GM12878 (cell line): ENCODE results near the gene WSCD1. TPM values are rescaled to one million over a fixed set of nuclear protein-coding genes. Genes with fewer than 3 reads are reported as not detected.

Experiments
- ATAC-seq: fragments of 200-7000 bp; cut with Tn5 transposase; 3 replicates; pipeline ENCODE4 v1.9.1; 2020; ENCODE audit warnings: mild to moderate bottlenecking, moderate library complexity
- BruUV-seq: library from RNA; stranded (reverse); fragments of 400-500 nt; replicated peaks from 2 replicates; lab custom pipeline; 2021; lab: Mats Ljungman, UMichigan
- CTCF ChIA-PET: fragments of 300-600 bp; sonication (Branson Sonifier 250); formaldehyde crosslinking; extraction: SDS; loops from one replicate; lab custom pipeline; 2021; ENCODE audit warnings: inconsistent platforms; lab: Yijun Ruan, JAX
- POLR2A ChIA-PET: fragments of 350-600 bp; formaldehyde crosslinking; extraction: SDS; loops from one replicate; lab custom pipeline; 2021; ENCODE audit warnings: inconsistent platforms; lab: Charles Lee
- RAD21 ChIA-PET: fragments of 300-600 bp; sonication (Branson Sonifier 250); formaldehyde crosslinking; loops from one replicate; lab custom pipeline; 2023; ENCODE audit warnings: antibody characterized with exemption; ENCODE audit not compliant: unreplicated experiment; lab: Charles Lee
- SMC1A ChIA-PET: fragments of 300-600 bp; sonication (Branson Sonifier 250); formaldehyde crosslinking; loops from one replicate; lab custom pipeline; 2023; ENCODE audit not compliant: unreplicated experiment, uncharacterized antibody; lab: Charles Lee
- DNase-seq: peaks from one replicate; pipeline ENCODE4 v3.0.0-alpha.2; 2011; ENCODE audit warnings: low read depth, low spot score
- FAIRE-seq: peaks from 3 replicates; lab custom pipeline; 2011; peaks lifted over from hg19 to GRCh38; lab: Jason Lieb, UNC
- H2AFZ ChIP-seq: 2 replicates; pipeline ENCODE4 v1.6.0; 2011; ENCODE audit warnings: low read depth, low read length, control low read depth; ENCODE audit not compliant: control insufficient read depth
- H3K27ac ChIP-seq: 2 replicates; pipeline ENCODE4 v1.5.1; 2011; ENCODE audit warnings: control low read depth; ENCODE audit not compliant: control insufficient read depth, insufficient read depth
- H3K27me3 ChIP-seq, 2 experiments: replicated peaks in 1 of 2; 2 replicates each; pipeline versions ENCODE4 v1.6.0 to v1.6.1; 2011; ENCODE audit warnings: low read length in 1 of 2; ENCODE audit not compliant: control insufficient read depth in 2 of 2, insufficient read depth in 2 of 2
- H3K36me3 ChIP-seq, 2 experiments: 2 replicates each; pipeline ENCODE4 v1.5.1; 2011; ENCODE audit warnings: low read length in 1 of 2; ENCODE audit not compliant: control insufficient read depth in 2 of 2, insufficient read depth in 2 of 2
- H3K4me1 ChIP-seq: 2 replicates; pipeline ENCODE4 v1.6.1; 2011; ENCODE audit warnings: mild to moderate bottlenecking, low read length, moderate library complexity, mixed read lengths; ENCODE audit not compliant: control insufficient read depth, insufficient read depth
- H3K4me2 ChIP-seq: 2 replicates; pipeline ENCODE4 v1.6.0; 2011; ENCODE audit warnings: control low read depth; ENCODE audit not compliant: control insufficient read depth, insufficient read depth
- H3K4me3 ChIP-seq: fragments of 200-600 bp; sonication (generic); 2 replicates; pipeline ENCODE4 v1.5.1; 2016
- H3K79me2 ChIP-seq: 2 replicates; pipeline ENCODE4 v1.6.0; 2011; ENCODE audit warnings: low read length; ENCODE audit not compliant: control insufficient read depth, insufficient read depth
- H3K9ac ChIP-seq: 2 replicates; pipeline ENCODE4 v1.8.0; 2011; ENCODE audit warnings: low read length, control low read depth, mixed read lengths; ENCODE audit not compliant: control insufficient read depth, insufficient read depth
- H3K9me3 ChIP-seq: replicated peaks from 3 replicates; pipeline ENCODE4 v1.5.1; 2011; ENCODE audit warnings: mild to moderate bottlenecking, low read length; ENCODE audit not compliant: control insufficient read depth, insufficient read depth
- H4K20me1 ChIP-seq: 2 replicates; pipeline ENCODE4 v1.6.0; 2011; ENCODE audit not compliant: control insufficient read depth, insufficient read depth
- BACH1 ChIP-seq: fragments of 450-650 bp; IDR thresholded peaks from 2 replicates; pipeline ENCODE4 v1.6.1; 2017; ENCODE audit warnings: mild to moderate bottlenecking, borderline replicate concordance
- BRCA1 ChIP-seq: IDR thresholded peaks from 2 replicates; pipeline ENCODE4 v1.6.1; 2011; ENCODE audit warnings: low read depth, low read length, improper control_type of control experiment
- CHD2 ChIP-seq: IDR thresholded peaks from 2 replicates; pipeline ENCODE4 v1.6.1; 2011; ENCODE audit warnings: low read depth, low read length, improper control_type of control experiment, borderline replicate concordance
- DPF2 ChIP-seq: fragments of 450-650 bp; IDR thresholded peaks from 2 replicates; pipeline ENCODE4 v1.6.1; 2017; ENCODE audit warnings: mild to moderate bottlenecking
- FOXM1 ChIP-seq: IDR thresholded peaks from 2 replicates; pipeline ENCODE4 v1.6.1; 2012; ENCODE audit warnings: low read depth, mild to moderate bottlenecking, inconsistent platforms, low read length, moderate library complexity
- HDGF ChIP-seq: fragments of 450-650 bp; IDR thresholded peaks from 2 replicates; pipeline ENCODE4 v1.6.1; 2016; ENCODE audit warnings: antibody characterized with exemption
- STAT1 ChIP-seq: fragments of 450-650 bp; conservative IDR thresholded peaks from 2 replicates; pipeline ENCODE4 v1.6.1; 2014; ENCODE audit warnings: antibody characterized with exemption, mild to moderate bottlenecking
- STAT3 ChIP-seq: IDR thresholded peaks from 2 replicates; pipeline ENCODE4 v1.6.1; 2011; ENCODE audit warnings: low read depth, low read length, improper control_type of control experiment
- ZBED1 ChIP-seq: IDR thresholded peaks from 2 replicates; pipeline ENCODE4 v1.6.1; 2016; ENCODE audit warnings: borderline replicate concordance
- ZSCAN29 ChIP-seq: fragments of 450-650 bp; IDR thresholded peaks from 2 replicates; pipeline ENCODE4 v1.6.1; 2017; ENCODE audit warnings: mild to moderate bottlenecking, moderate library complexity
- WGBS: methylation state at CpG from one replicate; pipeline ENCODE4 v1.1.6; 2016; ENCODE audit warnings: low lambda C conversion rate; ENCODE audit not compliant: insufficient replicate concordance, insufficient coverage; ENCODE audit errors: missing lambda C conversion rate; 5-methylcytosine and 5-hydroxymethylcytosine counted together
- in situ Hi-C: fragments of 300-500 bp; cut with MboI; formaldehyde crosslinking; loops from 9 replicates; pipeline ENCODE4 v1.14.3; 2018; ENCODE audit warnings: mixed read lengths
- intact Hi-C: fragments of 100-400 bp; cut with micrococcal nuclease; formaldehyde crosslinking; loops from one replicate; pipeline ENCODE4 v1.14.2; 2022; ENCODE audit not compliant: unreplicated experiment
- polyA plus RNA-seq, 11 experiments: library from polyadenylated mRNA; depleted of rRNA in 4 of 11; unstranded in 6 of 11; stranded (reverse) in 5 of 11; fragments of >200 nt; fragmentation: Nextera tagmentation in 4 of 11; fragmentation: Illumina TruSeq in 1 of 11; extraction: Ambion mirVana in 4 of 11; extraction: Trizol in 1 of 11; gene quantifications; 1 replicate in 1 of 11; 2 replicates in 10 of 11; pipeline versions ENCODE4 v1.2.1 to v1.2.3, GENCODE V29; 2011 to 2016; ENCODE audit warnings: inconsistent platforms in 2 of 11, missing spikeins in 2 of 11, low read depth in 1 of 11
- total RNA-seq, 4 experiments: library from RNA; depleted of rRNA in 3 of 4; stranded (reverse); fragments of >200 nt in 3 of 4; fragmentation: Illumina TruSeq in 1 of 4; extraction: Trizol in 1 of 4; gene quantifications; 2 replicates each; pipeline versions ENCODE4 v1.2.1 to v1.2.3, GENCODE V29; 2013 to 2021

WSCD1 gene
- total and polyA plus RNA-seq, 10 of the 15 experiments (the other 5 are each of a cell fraction or from before 2014, with no cell fraction given) = 0.01 to 0.16 TPM; not detected in 8

DNA sequence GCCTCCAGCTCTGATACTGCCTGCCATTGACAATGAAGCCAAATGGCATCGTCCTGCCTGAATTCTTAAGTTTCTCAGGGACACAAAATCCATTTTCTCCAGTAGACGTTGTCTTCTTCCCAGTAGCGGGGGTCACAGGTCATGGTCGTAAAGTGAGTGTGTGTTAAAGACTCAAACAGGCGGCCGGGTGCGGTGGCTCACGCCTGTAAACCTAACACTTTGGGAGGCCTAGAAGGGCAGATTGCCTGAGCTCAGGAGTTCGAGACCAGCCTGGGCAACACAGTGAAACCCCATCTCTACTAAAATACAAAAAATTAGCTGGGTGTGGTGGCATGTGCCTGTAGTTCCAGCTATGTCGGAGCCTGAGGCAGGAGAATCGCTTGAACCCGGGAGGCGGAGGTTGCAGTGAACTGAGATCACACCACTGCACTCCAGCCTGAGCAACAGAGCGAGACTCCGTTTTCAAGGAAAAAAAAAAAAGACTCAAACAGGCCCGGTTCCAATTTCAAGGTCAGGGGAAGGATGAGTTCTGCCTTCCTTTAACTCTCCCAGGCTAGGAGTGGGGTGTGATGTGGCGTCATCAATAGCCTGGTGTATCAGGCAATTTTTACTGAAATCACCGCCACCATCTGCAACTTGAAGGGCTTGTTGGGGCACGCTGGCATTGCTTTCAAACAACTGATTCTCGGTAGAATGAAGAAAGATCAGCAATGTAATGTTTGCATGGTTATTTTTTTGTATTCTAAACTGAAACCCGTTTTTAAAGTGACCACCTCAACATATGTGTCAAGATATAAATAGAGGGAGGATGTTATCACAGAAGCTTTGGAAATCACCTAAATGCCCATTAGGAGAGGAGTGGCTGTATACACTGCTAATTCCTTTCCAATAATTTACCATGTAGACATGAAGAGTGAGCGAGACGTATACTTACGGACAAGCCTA is 91.0 kb downstream of the WSCD1 start:
- DNase-seq = no peak
- TF ChIP-seq ZSCAN29 (0 out of 2 replicates have a peak, but pooled peaks have one; percentile 42), HDGF (no peak)
- H3K27ac ChIP-seq = no peak overlapping the region
- CTCF ChIA-PET = interaction anchor here (1.2 kb wide), 1 partner anchor 521 kb away, joined by 3 read pairs; no protein-coding TSS in a partner anchor
- H3K79me2 ChIP-seq = no peaks in the 10 kb centered on the region
- peak; percentile 49; the same call in 2 of the 3 replicates for ATAC-seq
- H2AFZ ChIP-seq = no peak overlapping the region
- intact Hi-C loops = no loop called here
- no peaks in the 10 kb centered on the region for H3K9me3 ChIP-seq
- no peak for FAIRE-seq
- 0 out of 4 replicates have a peak, but pooled peaks cover 0 to 2% of the 10 kb centered on the region in 2 experiments for H3K27me3 ChIP-seq
- no peaks in the 10 kb centered on the region for H3K36me3 ChIP-seq
- BruUV-seq = no TSS peak
- WGBS = 44% methylated on average over 24 of the region's 24 CpGs
- in situ Hi-C loops = no loop called here
- SMC1A ChIA-PET = no interaction called here
- no peak overlapping the region for H3K4me2 ChIP-seq
- POLR2A ChIA-PET = no interaction called here
- no peaks in the 10 kb centered on the region for H3K4me1 ChIP-seq
- H3K4me3 ChIP-seq = no peak overlapping the region
- RAD21 ChIA-PET = no interaction called here
- no peak overlapping the region for H3K9ac ChIP-seq
- no peaks in the 10 kb centered on the region for H4K20me1 ChIP-seq

DNA sequence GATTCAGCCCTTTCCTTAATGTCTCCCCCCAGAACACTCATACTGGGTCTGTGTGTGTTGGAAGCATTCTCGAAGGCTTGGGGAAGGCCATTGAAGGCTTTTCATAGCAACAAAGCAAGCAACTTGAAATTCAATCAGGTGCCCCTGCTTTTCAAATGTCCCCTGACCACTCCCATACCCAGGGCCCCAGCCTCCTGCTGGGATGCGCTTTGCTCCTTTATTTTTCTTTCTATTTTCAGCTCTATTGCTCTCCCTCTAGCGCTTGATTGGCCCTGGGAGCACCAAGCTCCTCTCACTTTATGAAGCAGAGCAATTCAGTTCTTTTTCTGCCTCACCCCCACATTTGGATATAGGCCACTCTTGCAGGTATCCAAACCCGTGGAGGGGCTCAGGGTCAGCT is 92.0 kb downstream of the WSCD1 start:
- H3K4me1 ChIP-seq = no peaks in the 10 kb centered on the region
- H3K36me3 ChIP-seq = no peaks in the 10 kb centered on the region
- ChIA-PET SMC1A (no interaction called here), CTCF (interaction anchor here (1.2 kb wide), 1 partner anchor 522 kb away, joined by 3 read pairs; no protein-coding TSS in a partner anchor), POLR2A (no interaction called here), RAD21 (no interaction called here)
- H3K79me2 ChIP-seq = no peaks in the 10 kb centered on the region
- no peaks in the 10 kb centered on the region for H3K9me3 ChIP-seq
- H3K9ac ChIP-seq = no peak overlapping the region
- H3K27ac ChIP-seq = no peak overlapping the region
- 34% methylated on average over 4 of the region's 4 CpGs for WGBS
- FAIRE-seq (no peak), DNase-seq (no peak), ATAC-seq (no peak)
- no peak overlapping the region for H3K4me3 ChIP-seq
- H2AFZ ChIP-seq = no peak overlapping the region
- no peaks in the 10 kb centered on the region for H4K20me1 ChIP-seq
- H3K27me3 ChIP-seq = no peaks in the 10 kb centered on the region
- intact Hi-C loops (no loop called here), in situ Hi-C loops (no loop called here)
- no peak overlapping the region for H3K4me2 ChIP-seq
- no TSS peak for BruUV-seq
- TF ChIP-seq FOXM1 (no peak), DPF2 (no peak), STAT1 (no peak), BACH1 (no peak), CHD2 (no peak), STAT3 (no peak), BRCA1 (no peak), ZBED1 (no peak)
